ENCODE data around the gene COL23A1. TPM values are rescaled to one million over a fixed set of nuclear protein-coding genes. Genes with fewer than 3 reads are reported as not detected.

COL23A1 gene
- total and polyA plus RNA-seq, 2 of the 13 experiments (the other 11 are each of a cell fraction or from before 2014, with no cell fraction given): not detected

DNA sequence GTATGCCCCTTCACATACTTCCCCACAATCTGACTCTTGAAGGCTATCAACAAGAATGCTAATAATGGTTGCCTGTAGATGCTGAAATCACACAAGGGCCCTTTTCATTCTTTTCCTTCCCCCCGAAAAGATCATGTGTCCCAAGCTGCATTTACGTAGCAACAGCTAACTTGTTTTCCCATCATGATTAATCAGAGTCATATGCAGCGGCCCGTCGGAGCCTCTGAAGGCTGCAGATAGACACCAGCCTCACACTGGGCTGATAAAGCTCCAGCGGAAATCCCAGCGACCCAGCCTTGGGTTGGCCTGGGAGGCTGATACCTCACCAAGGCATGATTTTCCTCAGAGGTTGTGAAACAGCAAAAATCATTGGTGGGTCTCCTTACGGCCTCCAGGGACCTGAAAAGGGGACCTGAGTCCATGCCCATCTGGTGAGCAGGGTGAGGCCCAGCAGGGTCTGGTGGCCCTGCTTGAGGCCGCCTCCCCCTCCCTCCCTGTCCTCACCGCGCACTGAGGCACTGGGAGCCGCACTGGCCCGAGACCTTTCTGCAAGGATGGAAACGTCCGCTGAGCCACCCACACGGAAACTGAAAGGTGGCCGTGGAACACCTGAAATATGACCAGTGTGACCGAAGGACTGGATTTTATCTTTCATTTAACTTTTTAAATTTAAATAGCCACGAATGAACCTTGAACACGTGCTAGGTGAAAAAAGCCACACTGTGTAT is 243.4 kb downstream of the COL23A1 start (continued):
- TF ChIP-seq, protein P1, sequence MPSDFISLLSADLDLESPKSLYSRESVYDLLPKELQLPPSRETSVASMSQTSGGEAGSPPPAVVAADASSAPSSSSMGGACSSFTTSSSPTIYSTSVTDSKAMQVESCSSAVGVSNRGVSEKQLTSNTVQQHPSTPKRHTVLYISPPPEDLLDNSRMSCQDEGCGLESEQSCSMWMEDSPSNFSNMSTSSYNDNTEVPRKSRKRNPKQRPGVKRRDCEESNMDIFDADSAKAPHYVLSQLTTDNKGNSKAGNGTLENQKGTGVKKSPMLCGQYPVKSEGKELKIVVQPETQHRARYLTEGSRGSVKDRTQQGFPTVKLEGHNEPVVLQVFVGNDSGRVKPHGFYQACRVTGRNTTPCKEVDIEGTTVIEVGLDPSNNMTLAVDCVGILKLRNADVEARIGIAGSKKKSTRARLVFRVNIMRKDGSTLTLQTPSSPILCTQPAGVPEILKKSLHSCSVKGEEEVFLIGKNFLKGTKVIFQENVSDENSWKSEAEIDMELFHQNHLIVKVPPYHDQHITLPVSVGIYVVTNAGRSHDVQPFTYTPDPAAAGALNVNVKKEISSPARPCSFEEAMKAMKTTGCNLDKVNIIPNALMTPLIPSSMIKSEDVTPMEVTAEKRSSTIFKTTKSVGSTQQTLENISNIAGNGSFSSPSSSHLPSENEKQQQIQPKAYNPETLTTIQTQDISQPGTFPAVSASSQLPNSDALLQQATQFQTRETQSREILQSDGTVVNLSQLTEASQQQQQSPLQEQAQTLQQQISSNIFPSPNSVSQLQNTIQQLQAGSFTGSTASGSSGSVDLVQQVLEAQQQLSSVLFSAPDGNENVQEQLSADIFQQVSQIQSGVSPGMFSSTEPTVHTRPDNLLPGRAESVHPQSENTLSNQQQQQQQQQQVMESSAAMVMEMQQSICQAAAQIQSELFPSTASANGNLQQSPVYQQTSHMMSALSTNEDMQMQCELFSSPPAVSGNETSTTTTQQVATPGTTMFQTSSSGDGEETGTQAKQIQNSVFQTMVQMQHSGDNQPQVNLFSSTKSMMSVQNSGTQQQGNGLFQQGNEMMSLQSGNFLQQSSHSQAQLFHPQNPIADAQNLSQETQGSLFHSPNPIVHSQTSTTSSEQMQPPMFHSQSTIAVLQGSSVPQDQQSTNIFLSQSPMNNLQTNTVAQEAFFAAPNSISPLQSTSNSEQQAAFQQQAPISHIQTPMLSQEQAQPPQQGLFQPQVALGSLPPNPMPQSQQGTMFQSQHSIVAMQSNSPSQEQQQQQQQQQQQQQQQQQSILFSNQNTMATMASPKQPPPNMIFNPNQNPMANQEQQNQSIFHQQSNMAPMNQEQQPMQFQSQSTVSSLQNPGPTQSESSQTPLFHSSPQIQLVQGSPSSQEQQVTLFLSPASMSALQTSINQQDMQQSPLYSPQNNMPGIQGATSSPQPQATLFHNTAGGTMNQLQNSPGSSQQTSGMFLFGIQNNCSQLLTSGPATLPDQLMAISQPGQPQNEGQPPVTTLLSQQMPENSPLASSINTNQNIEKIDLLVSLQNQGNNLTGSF (CRISPR knock-in tag; IDR thresholded peaks at IDR 0.05): no peak
- TF ChIP-seq PHF5A (CRISPR knock-in tag; IDR thresholded peaks at IDR 0.05; ENCODE audit: low read depth, unreplicated experiment) (no peak), KLF13 (CRISPR knock-in tag; IDR thresholded peaks at IDR 0.05) (no peak), ZFY (CRISPR knock-in tag; IDR thresholded peaks at IDR 0.05) (no peak), ATF1 (CRISPR knock-in tag; IDR thresholded peaks at IDR 0.05) (no peak), THAP11 (CRISPR knock-in tag; IDR thresholded peaks at IDR 0.05) (no peak)

DNA sequence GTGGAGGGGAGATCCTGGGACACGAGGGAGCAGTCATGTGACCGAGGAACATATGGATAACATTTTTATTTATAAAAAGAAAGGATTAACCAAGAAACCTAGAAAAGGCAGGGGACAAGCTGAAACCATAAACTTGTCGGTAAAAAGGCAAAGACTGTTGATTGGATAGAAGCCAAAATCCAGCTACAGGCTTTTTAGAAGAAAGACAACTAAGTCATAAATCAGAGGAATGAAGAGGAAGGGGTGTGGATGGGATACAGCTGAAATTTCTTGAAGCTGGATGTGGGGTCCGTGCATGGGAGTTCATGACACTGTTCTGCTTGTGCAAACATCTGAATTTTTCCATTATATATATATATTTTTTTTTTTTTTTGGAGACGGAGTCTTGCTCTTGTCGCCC is 246.9 kb downstream of the COL23A1 start:
- no peaks in the 10 kb centered on the region for H3K9me3 ChIP-seq (ENCODE audit: low read length)
- TF ChIP-seq, protein P2, sequence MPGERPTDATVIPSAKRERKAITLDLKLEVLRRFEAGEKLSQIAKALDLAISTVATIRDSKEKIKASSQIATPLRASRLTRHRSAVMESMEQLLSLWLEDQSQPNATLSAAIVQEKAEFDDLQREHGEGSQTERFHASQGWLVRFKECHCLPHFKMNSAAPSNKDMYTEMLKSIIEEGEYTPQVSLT (CRISPR knock-in tag; IDR thresholded peaks at IDR 0.05; ENCODE audit: borderline replicate concordance, low read depth): no peak
- TF ChIP-seq ZNF136 (CRISPR knock-in tag; IDR thresholded peaks at IDR 0.05; ENCODE audit: low read depth): no peak
- TF ChIP-seq PHF21A (CRISPR knock-in tag; IDR thresholded peaks at IDR 0.05): no peak
- TF ChIP-seq HOXA3 (CRISPR knock-in tag; IDR thresholded peaks at IDR 0.05): no peak
- TF ChIP-seq PITX1 (CRISPR knock-in tag; IDR thresholded peaks at IDR 0.05): no peak
- H3K27me3 ChIP-seq (ENCODE audit: control insufficient read depth in 1 of 2, insufficient read depth in 2 of 2, low read length in 2 of 2): peaks cover 5 to 27% of the 10 kb centered on the region in 2 experiments; a peak in 4 of 5 replicates
- no peak for DNase-seq (ENCODE audit: low spot score)
- in situ Hi-C loops (cut with HindIII; ENCODE audit: extremely low pct_ligation_motif_present, low pct_unique_long_range_greater_than_20kb): no loop called here
- 41% methylated on average over 6 of the region's 6 CpGs for WGBS (ENCODE audit: low lambda C conversion rate)
- ATAC-seq: no peak
- no peak overlapping the region for H3K4me2 ChIP-seq (ENCODE audit: low read depth, low read length)
- ChIA-PET CTCF (ENCODE audit: low intra/inter-chr PET ratio, low total read pairs) (no interaction called here), POLR2A (no interaction called here)
- H3K27ac ChIP-seq (ENCODE audit: extremely low read length, insufficient read depth, low read length): no peak overlapping the region
- no peaks in the 10 kb centered on the region for H3K79me2 ChIP-seq (ENCODE audit: insufficient read depth, low read length)
- no peak overlapping the region for H3K9ac ChIP-seq (ENCODE audit: insufficient read depth, low read depth, low read length)
- no TSS peak for BruUV-seq (replicated peaks)
- intact Hi-C loops (cut with micrococcal nuclease; ENCODE audit: unreplicated experiment): no loop called here
- peaks cover 6% of the 10 kb centered on the region; the same call in 1 of the 2 replicates for H3K4me1 ChIP-seq (ENCODE audit: insufficient read depth, low read length)
- H4K20me1 ChIP-seq (ENCODE audit: insufficient read depth, low read length): no peaks in the 10 kb centered on the region
- FAIRE-seq: no peak
- no peaks in the 10 kb centered on the region for H3K36me3 ChIP-seq (replicated peaks in 1 of 2; ENCODE audit: control insufficient read depth in 1 of 2, insufficient read depth in 2 of 2, low read length in 2 of 2)
- no peak overlapping the region for H2AFZ ChIP-seq (ENCODE audit: low read length)
- no peak overlapping the region for H3K4me3 ChIP-seq (replicated peaks in 1 of 3; ENCODE audit: insufficient read depth in 1 of 3, low read depth in 2 of 3, low read length in 3 of 3)
